GM18858 (cell line): ENCODE results near the gene UCHL1.
"Not testable (repeated sequence)": the region's sequence is repeated elsewhere in the genome, so short reads cannot be mapped to it uniquely, and the experiment has no call there.

Experiments used
- ATAC-seq: cut with Tn5 transposase; IDR thresholded peaks from one replicate; pipeline ENCODE4 v1.9.1; 2021; ENCODE audit not compliant: unreplicated experiment

Gene UCHL1

DNA sequence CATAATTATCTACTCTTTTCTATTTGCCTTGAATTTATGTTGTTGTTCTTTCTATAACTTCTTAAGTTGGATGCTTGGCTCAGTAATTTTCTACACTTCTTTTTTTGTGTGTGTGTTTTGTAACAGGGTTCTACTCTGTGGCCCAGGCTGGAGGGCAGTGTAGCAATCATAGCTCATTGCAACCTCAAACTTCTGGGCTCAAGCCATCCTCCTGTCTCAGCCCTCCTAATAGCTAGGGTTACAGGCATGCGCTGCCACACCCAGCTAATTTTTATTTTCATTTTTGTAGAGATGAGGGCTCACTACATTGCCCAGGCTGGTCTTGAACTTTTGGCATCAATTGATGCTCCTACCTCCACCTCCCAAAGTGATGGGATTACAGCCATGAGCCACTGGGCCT is 20.7 kb upstream of the UCHL1 start:
- ATAC-seq, result no peak

GRCh38 chr4:41236508-41236907 is 20.2 kb upstream of the UCHL1 start:
- no peak for ATAC-seq

- ATAC-seq, result no peak
These were observed 14.8 kb upstream of the UCHL1 start for GRCh38 chr4:41241919-41242318.

GRCh38 chr4:41245983-41246382 is 10.7 kb upstream of the UCHL1 start:
- no peak for ATAC-seq

- ATAC-seq, result no peak
These were observed 493 bp upstream of the UCHL1 start for GRCh38 chr4:41256131-41256739.

- ATAC-seq, result peak; percentile 54
These were observed 651 bp downstream of the UCHL1 start for GRCh38 chr4:41257257-41257901.

DNA sequence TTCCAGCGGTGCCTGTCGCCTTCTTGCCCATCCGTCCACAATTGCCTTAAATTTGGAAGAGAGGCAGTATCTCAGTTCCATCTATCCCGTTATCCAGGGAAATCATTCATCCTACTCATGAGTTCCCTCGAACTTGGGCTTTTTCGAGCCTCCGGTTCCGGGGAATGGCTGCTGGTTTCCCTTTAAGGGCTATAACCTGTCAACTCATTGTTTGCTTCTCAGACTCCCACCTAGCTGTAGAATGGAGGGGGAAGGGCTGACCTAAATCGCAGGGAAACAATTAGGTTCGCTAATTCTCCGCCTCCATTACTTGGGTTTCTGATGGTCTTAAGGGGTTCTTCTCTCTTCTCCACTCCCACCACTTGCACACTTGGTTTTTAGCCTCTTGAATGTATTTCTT is 1.2 kb downstream of the UCHL1 start:
- ATAC-seq, result no peak

GRCh38 chr4:41258783-41259182 is 2.1 kb downstream of the UCHL1 start:
- no peak for ATAC-seq

DNA sequence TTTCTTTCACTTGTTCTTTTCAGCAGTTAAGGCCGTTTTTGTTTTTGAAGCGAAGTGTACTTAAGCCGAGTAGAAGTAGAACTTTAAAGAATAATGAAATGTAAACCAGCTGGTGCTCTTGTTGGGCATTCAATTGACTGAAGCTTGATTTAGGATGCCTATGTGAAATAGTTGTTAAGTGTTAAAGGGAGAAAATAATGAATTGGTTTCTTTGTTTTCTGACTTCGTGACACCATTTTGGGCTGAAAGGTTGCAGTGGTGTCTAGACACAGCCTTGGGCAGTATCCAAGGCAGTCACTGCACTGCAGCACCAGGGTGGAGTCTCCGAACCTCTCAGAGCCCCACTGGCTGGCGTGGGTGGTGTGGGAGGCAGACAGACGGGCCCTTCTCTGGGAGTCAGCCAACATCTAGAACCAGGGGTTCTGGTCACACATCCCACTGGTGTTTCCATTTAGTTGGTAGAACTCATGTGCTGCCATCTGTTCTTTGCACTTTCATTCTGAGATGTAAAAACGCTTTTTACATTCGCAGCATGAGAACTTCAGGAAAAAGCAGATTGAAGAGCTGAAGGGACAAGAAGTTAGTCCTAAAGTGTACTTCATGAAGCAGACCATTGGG is 3.5 kb downstream of the UCHL1 start:
- no peak for ATAC-seq

- no peak for ATAC-seq
These were observed 5.5 kb downstream of the UCHL1 start for GRCh38 chr4:41262198-41262597.

DNA sequence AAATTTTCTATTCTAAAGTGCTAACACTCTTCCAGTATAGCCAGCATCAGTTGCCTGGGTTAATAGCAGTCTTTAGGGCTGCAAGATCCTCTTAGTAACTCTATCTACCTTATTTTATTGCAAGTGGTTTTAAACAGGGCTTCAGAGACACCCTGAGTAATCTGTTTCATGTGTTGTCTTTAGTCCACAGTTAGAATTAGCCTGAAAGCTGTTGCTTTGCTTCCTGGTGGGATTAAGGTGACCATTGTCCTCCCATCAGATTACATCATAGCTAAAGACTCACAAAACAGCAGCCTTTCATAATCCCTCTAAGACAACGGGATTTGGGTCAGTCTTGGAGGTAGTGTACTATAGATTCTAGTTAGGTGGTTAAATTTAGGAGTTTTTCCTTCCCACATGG is 7.5 kb downstream of the UCHL1 start:
- ATAC-seq, result no peak

DNA sequence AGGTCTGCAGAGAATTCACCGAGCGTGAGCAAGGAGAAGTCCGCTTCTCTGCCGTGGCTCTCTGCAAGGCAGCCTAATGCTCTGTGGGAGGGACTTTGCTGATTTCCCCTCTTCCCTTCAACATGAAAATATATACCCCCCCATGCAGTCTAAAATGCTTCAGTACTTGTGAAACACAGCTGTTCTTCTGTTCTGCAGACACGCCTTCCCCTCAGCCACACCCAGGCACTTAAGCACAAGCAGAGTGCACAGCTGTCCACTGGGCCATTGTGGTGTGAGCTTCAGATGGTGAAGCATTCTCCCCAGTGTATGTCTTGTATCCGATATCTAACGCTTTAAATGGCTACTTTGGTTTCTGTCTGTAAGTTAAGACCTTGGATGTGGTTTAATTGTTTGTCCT is 11.3 kb downstream of the UCHL1 start:
- no peak for ATAC-seq

DNA sequence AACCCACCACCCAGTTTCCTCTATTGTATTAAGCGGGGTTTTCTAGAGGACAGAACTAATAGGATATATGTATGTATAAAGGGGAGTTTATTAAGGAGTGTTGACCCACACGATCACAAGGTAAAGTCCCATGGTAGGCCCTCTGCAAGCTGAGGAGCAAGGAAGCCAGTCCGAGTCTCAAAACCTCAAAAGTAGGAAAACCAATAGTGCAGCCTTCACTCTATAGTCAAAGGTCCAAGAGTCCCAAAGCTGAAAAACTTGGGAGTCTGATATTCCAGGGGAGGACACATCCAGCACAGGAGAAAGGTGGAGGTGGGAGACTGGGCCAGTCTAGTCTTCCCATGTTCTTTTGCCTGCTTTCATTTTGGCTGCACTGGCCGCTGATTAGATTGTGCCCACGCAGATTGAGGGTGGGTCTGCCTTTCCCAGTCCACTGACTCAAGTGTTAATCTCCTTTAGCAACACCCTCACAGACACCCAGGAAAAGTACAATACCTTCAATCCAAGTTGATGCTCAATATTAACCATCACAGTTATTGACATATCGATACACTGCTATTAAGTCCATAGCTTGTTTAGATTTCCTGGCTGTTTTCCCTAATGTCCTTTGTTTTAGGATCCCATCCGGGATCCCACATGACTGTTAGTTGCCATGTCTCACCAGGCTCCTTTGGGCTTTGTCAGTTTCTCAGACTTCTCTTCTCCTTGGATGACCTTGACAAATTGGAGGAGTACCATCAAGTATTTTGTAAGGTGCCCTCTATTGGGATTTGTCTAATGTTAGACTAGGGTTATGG is 12.2 kb downstream of the UCHL1 start:
- no peak for ATAC-seq

- no peak for ATAC-seq
These were observed 13.0 kb downstream of the UCHL1 start for GRCh38 chr4:41269682-41270081.

DNA sequence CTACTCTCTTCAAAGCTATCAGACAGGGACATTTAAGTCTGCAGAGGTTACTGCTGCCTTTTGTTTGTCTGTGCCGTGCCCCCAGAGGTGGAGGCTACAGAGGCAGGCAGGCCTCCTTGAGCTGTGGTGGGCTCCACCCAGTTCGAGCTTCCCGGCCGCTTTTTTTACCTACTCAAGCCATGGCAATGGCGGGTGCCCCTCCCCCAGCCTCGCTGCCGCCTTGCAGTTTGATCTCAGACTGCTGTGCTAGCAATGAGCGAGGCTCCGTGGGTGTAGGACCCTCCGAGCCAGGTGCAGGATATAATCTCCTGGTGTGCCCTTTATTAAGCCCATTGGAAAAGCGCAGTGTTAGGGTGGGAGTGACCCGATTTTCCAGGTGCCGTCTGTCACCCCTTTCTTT is 19.2 kb downstream of the UCHL1 start:
- ATAC-seq, result not testable (repeated sequence)

DNA sequence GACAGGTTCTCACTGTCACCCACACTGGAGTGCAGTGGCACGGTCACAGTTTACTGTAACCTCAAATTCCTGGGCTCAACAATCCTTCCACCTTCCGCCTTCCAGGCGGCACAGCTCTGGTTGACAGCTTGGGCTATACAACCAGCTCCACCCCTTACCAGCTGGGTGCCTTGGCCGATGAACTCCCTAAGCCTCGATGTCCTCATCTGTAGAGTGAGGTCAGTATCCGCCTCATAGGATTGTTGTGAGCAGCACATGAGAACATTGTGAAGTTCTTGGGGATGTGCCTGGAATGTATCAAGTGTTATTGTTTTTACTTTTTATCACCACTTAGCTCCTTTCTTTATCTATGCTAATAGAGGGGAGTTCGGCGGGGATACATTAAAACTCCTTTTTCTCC is 23.3 kb downstream of the UCHL1 start:
- ATAC-seq, result no peak

DNA sequence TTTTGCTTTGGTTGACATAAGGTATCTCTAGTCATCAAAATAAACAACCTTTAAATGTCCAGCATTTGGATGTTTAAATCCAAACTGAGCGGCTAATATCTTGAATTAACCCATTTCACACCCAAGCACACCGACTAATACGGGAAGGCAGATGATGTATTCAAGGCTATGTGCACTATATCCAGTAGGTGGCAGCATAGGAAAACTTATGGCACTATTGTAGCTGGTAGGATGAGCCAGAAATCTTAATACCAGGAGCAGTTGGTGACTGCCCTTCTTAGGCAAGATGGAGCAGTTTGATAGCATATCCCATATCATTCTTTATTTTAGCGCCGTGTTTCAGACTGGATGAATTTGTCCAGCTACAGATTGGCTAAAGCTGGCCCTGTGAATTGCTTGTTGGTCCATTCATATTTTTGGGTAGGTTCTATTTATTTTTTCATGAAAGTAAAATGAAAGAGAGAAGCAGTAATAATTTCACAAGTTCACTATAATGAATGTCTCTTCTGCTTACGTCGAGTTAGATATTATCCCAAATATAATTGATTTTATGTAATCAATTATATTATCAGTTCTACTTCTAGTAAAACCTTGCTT is 24.4 kb downstream of the UCHL1 start:
- peak; percentile 99 for ATAC-seq

DNA sequence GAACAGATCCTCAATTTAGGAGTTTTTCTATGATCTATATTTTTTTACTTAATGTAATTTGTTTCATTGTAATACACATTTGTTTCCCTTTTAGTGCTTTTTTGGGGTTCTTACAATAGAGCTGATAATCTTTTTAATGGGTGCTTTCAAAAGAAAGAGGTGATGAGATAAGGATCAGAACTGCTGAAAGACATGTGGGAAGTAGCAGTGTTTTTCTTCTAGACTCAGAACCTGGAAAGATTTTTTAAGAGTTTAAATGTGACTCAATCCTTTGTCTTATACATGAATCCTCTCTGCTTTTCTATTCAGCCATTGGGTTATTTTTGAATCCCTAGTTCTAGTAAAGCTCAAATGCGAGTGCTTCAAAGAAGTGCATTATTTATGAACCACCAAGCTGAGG is 25.6 kb downstream of the UCHL1 start:
- no peak for ATAC-seq

GRCh38 chr4:41285202-41285863 is 28.6 kb downstream of the UCHL1 start:
- no peak for ATAC-seq

- no peak for ATAC-seq
These were observed 29.1 kb downstream of the UCHL1 start for GRCh38 chr4:41285864-41286235.

DNA sequence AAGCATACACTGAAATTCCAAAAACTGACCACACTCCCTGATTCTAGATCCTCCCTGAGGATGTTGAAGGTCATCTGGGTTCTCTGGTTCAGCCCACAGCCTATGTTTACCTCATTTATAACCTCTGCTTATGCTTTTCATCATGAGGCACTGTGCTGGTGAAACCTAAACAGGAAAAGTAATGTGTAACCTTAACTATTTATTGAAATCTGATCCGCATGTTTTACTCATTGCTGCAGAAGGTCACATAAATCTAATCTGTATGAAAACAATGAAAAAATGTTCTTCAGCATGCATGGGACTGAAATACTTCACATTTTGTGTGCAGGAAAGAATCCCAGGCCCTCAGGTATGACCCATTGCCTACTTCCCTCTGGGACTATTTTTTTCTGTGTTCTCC is 30.3 kb downstream of the UCHL1 start:
- no peak for ATAC-seq
